SH-SY5Y (cell line): ENCODE results near the gene PAQR7.

Source experiments
- GATA2 ChIP-seq: IDR thresholded peaks from 2 replicates; pipeline ENCODE4 v1.6.1; 2011; ENCODE audit warnings: mild to moderate bottlenecking, low read depth, low read length
- GATA3 ChIP-seq: IDR thresholded peaks from 2 replicates; pipeline ENCODE4 v1.6.1; 2011; ENCODE audit warnings: low read depth, mild to moderate bottlenecking, low read length, moderate library complexity

PAQR7 gene

DNA sequence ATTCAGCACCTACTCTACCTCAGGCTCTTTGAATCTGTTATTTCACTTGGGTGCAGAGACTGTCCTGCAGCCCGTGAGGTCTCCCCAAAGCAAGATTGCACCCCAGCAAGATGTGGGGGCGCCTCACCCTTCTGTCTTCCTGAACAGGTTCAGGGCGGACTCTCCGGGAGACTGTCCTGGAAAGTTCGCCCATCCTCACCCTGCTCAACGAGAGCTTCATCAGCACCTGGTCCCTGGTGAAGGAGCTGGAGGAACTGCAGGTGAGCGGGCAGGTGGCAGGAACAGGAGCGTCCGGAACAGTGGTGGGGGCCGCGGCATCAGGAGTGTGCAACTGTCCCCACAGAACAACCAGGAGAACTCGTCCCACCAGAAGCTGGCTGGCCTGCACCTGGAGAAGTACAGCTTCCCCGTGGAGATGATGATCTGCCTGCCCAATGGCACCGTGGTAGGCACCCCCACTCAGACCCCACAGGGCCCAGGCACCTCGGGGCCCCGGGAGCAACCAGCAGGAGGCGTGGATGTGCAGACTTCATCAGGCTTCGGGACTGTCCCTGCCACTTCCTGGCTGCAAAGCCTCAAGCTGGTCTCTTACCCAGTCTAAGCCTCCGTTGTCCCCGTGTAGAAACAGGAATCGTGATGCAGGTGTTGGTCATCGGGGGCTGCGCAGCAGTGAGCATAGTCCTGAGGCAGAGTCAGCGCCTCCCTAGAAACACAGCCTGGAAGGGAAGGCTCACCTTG lies 61.6 kb downstream of the PAQR7 start:
- no peak for TF ChIP-seq GATA2
- TF ChIP-seq GATA3, result no peak

DNA sequence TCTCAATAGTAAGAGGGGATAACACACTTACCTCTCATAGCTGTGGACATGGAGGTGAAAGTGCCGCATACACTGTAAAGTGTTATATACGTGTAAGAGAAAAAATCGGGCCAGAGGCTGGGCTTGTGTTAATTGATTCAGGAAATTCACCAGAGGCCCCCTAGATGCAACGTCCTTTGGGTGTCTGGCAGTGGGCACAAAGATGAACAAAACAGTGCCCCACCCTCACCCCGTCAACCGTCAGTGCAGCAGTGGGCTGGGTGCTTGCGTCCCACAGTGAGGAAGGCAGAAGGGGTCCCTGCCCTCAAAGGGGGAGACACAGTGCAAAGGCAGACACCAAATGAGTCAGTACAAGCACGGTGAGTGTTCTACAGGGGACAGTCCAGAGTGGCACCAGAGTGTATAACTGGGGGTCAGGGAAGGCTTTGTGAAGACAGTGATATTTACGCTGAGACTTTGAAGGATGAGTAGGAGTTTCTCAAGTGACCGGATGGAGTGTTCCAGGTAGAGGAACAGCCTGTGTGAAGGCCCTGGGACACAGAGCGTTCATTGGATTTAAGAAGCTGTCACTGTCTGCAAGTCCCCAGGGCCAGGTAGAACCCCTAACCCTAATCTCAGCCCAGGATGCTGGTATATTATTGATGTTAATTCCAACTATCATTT lies 62.3 kb downstream of the PAQR7 start:
- TF ChIP-seq GATA2 (no peak), GATA3 (no peak)
